GM19025 (cell line): Measurements from ENCODE around the gene TMEM132A.

Source experiments
- ATAC-seq: cut with Tn5 transposase; IDR thresholded peaks from one replicate; pipeline ENCODE4 v1.9.1; 2021; ENCODE audit warnings: mild to moderate bottlenecking, low read depth, moderate library complexity; ENCODE audit not compliant: unreplicated experiment

TMEM132A gene

GRCh38 chr11:60978546-60979380 lies 54.5 kb downstream of the TMEM132A start:
- no peak for ATAC-seq

- ATAC-seq = no peak
These were observed 57.3 kb downstream of the TMEM132A start for GRCh38 chr11:60981515-60981914.

GRCh38 chr11:60982184-60982583 lies 57.9 kb downstream of the TMEM132A start:
- no peak for ATAC-seq

- ATAC-seq = no peak
These were observed 59.9 kb downstream of the TMEM132A start for GRCh38 chr11:60984149-60984548.

- ATAC-seq = no peak
These were observed 60.4 kb downstream of the TMEM132A start for GRCh38 chr11:60984636-60985035.

- ATAC-seq = no peak
These were observed 61.2 kb downstream of the TMEM132A start for GRCh38 chr11:60985501-60985900.

GRCh38 chr11:60985991-60986915 lies 62.0 kb downstream of the TMEM132A start:
- no peak for ATAC-seq
